Adrenal gland (tissue), 12 donors: Measurements from ENCODE around the gene GOLM1. TPM values are rescaled to one million over a fixed set of nuclear protein-coding genes. Genes with fewer than 3 reads are reported as not detected.

Experiments used
- DNase-seq, 7 donors: peaks; one replicate each; pipeline ENCODE4 v3.0.0-alpha.2; 2019 to 2020
- H3K27ac ChIP-seq, 5 donors: fragments of 200-600 bp; sonication (generic) in 4 of 5; 1 replicate in 3 of 5; 2 replicates in 2 of 5; pipeline versions ENCODE4 v1.5.1 to v1.8.0; 2016 to 2020; ENCODE audit warnings: mild to moderate bottlenecking in 1 of 5
- H3K27me3 ChIP-seq: fragments of 200-600 bp; 2 replicates; pipeline ENCODE4 v1.8.0; 2021
- H3K36me3 ChIP-seq, 2 donors: fragments of 200-600 bp; replicated peaks in 1 of 2; 1 replicate in 1 of 2; 2 replicates in 1 of 2; pipeline versions ENCODE4 v1.5.1 to v1.8.0; 2018 to 2022
- H3K4me1 ChIP-seq, 2 donors: fragments of 200-600 bp; replicated peaks in 1 of 2; 1 replicate in 1 of 2; 2 replicates in 1 of 2; pipeline versions ENCODE4 v1.5.1 to v1.8.0; 2018 to 2021
- H3K4me3 ChIP-seq, 4 donors: fragments of 200-600 bp; sonication (generic) in 3 of 4; one replicate each; pipeline ENCODE4 v1.5.1; 2016 to 2018
- H3K9me3 ChIP-seq, 3 donors: fragments of 200-600 bp; sonication (generic) in 1 of 3; replicated peaks in 1 of 3; 1 replicate in 2 of 3; 2 replicates in 1 of 3; pipeline versions ENCODE4 v1.5.1 to v1.8.0; 2016 to 2021
- CTCF ChIP-seq, 6 experiments: fragments of 450-650 bp in 4 of 6; fragments of 200-600 bp in 2 of 6; sonication (generic) in 1 of 6; IDR thresholded peaks; 1 replicate in 5 of 6; 2 replicates in 1 of 6; pipeline versions ENCODE4 v1.5.1 to v1.8.0; 2016 to 2021; ENCODE audit warnings: antibody characterized with exemption in 6 of 6, mild to moderate bottlenecking in 2 of 6, moderate library complexity in 1 of 6
- POLR2A ChIP-seq, 2 donors: fragments of 450-650 bp; IDR thresholded peaks; one replicate each; pipeline ENCODE4 v1.6.1; 2017; ENCODE audit warnings: antibody characterized with exemption in 2 of 2, mild to moderate bottlenecking in 2 of 2, moderate library complexity in 1 of 2
- WGBS, 4 donors: extraction: QIAGEN DNeasy Blood & Tissue Kit in 2 of 4; methylation state at CpG; one replicate each; pipeline versions ENCODE4 v1.1.5 to v1.1.7; 2013 to 2017; 5-methylcytosine and 5-hydroxymethylcytosine counted together
- intact Hi-C, 2 donors: fragments of 100-400 bp; cut with DNase I; formaldehyde crosslinking; loops; one replicate each; pipeline versions ENCODE4 v1.14.1 to v1.15.0; 2022 to 2023
- polyA plus RNA-seq, 3 donors: library from polyadenylated mRNA; stranded (reverse); fragments of 200-250 nt in 2 of 3; fragments of 350-450 nt in 1 of 3; fragmentation: Illumina TruSeq in 1 of 3; extraction: RNeasy Lipid Tissue Mini Kit (QIAGEN cat#74804) in 1 of 3; gene quantifications; one replicate each; pipeline ENCODE4 v1.2.3, GENCODE V29; 2013 to 2014
- small RNA-seq, 2 donors: library from RNA; depleted of rRNA; stranded (forward); fragments of <200 nt; gene quantifications; one replicate each; pipeline ENCODE3, GENCODE V24; 2016
- total RNA-seq, 9 donors: library from RNA; depleted of rRNA in 4 of 9; stranded (reverse); fragments of >200 nt in 4 of 9; fragments of 120-200 nt in 1 of 9; fragmentation: NEBNext Ultra II Directional in 1 of 9; extraction: Animal tissue kit (Norgen Biotek cat#: 25700) in 1 of 9; gene quantifications; one replicate each; pipeline versions ENCODE4 v1.1.0 to v1.2.4, GENCODE V29; 2013 to 2023
- donor health status: healthy with polysubstance abuse.
- donor health status: Bipolar disorder and iron deficiency.
- donor health status: DM: yes; HTN: yes; CAD: no.
- donor health status: DM: no; HTN: no; CAD: no.
- donor health status: DM: no; HTN: no; CAD: no.
- donor health status: DM: yes; HTN: yes; CAD: no.

GOLM1 gene
- total and polyA plus RNA-seq, 12 donors, result 84.6 to 745 (median 186) TPM

GRCh38 chr9:85987236-85987635, 112.1 kb downstream of the GOLM1 start:
- DNase-seq, result no peak
- no peak for TF ChIP-seq POLR2A (IDR thresholded peaks at IDR 0.05)
- TF ChIP-seq CTCF (IDR thresholded peaks at IDR 0.05), result no peak
- H3K9me3 ChIP-seq, result no peaks in the 10 kb centered on the region
- no peaks in the 10 kb centered on the region for H3K27me3 ChIP-seq
- intact Hi-C loops, result no loop called here
- H3K36me3 ChIP-seq, result no peaks in the 10 kb centered on the region
- H3K4me1 ChIP-seq, result no peaks in the 10 kb centered on the region
- WGBS, 4 donors, result 66 to 79% (median 73%) methylated on average over 3 of the region's 3 CpGs
- no peak overlapping the region for H3K27ac ChIP-seq
- H3K4me3 ChIP-seq, result no peak overlapping the region

GRCh38 chr9:85984457-85984856, 114.9 kb downstream of the GOLM1 start:
- H3K36me3 ChIP-seq, result peaks cover 0 to 15% of the 10 kb centered on the region in 2 donors
- intact Hi-C loops, result no loop called here
- H3K4me3 ChIP-seq, result no peak overlapping the region
- H3K27ac ChIP-seq, result no peak overlapping the region
- no peaks in the 10 kb centered on the region for H3K4me1 ChIP-seq
- DNase-seq, result no peak
- no peak for TF ChIP-seq POLR2A (IDR thresholded peaks at IDR 0.05)
- TF ChIP-seq CTCF (IDR thresholded peaks at IDR 0.05), result no peak
- H3K27me3 ChIP-seq, result no peaks in the 10 kb centered on the region
- 96 to 98% (median 98%) methylated on average over 2 of the region's 2 CpGs for WGBS, 4 donors
- H3K9me3 ChIP-seq, result no peaks in the 10 kb centered on the region

GRCh38 chr9:85981369-85981768, 118.0 kb downstream of the GOLM1 start:
- no peaks in the 10 kb centered on the region for H3K9me3 ChIP-seq
- 88 to 93% (median 92%) methylated on average over 3 of the region's 3 CpGs for WGBS, 4 donors
- no peak overlapping the region for H3K27ac ChIP-seq
- no peaks in the 10 kb centered on the region for H3K27me3 ChIP-seq
- no peak for TF ChIP-seq POLR2A (IDR thresholded peaks at IDR 0.05)
- TF ChIP-seq CTCF (IDR thresholded peaks at IDR 0.05), result no peak
- H3K4me3 ChIP-seq, result no peak overlapping the region
- no peak for DNase-seq
- no peaks in the 10 kb centered on the region for H3K4me1 ChIP-seq
- H3K36me3 ChIP-seq, result peaks cover 0 to 34% of the 10 kb centered on the region in 2 donors
- intact Hi-C loops, result no loop called here

- intact Hi-C loops, result no loop called here
- TF ChIP-seq CTCF (IDR thresholded peaks at IDR 0.05), result no peak
- no peak for TF ChIP-seq POLR2A (IDR thresholded peaks at IDR 0.05)
- Histone ChIP-seq H3K36me3 (peaks cover 0 to 49% of the 10 kb centered on the region in 2 donors), H3K4me1 (no peaks in the 10 kb centered on the region), H3K4me3 (no peak overlapping the region), H3K27ac (no peak overlapping the region), H3K27me3 (no peaks in the 10 kb centered on the region), H3K9me3 (no peaks in the 10 kb centered on the region)
- WGBS, 4 donors, result 83 to 92% (median 89%) methylated on average over 4 of the region's 4 CpGs
- DNase-seq, result no peak
Measured at GRCh38 chr9:85978496-85978895, 120.9 kb downstream of the GOLM1 start.

Small RNA genes within 50 kb of the gene (small RNA-seq; reads per million reads assigned to genes)
- 0 reads per million in 2 donors for gene AL161447.1

Other genes with a start within 250 kb of the GOLM1 start
- 10 to 100 TPM; 15.3 to 44.6 (median 23.9) TPM for gene NAA35, start 158.4 kb downstream of the GOLM1 start, total RNA-seq
- 10 to 100 TPM in 1 of 3 donors, 1 to 10 TPM in 2; 8.4 to 33.4 (median 9.8) TPM for gene NAA35, start 158.4 kb downstream of the GOLM1 start, polyA plus RNA-seq
- under 1 TPM in 5 of 9 donors, not detected in 4; 0.14 to 0.94 (median 0.65) TPM for gene C9orf153, start 160.1 kb upstream of the GOLM1 start, total RNA-seq
- gene C9orf153, start 160.1 kb upstream of the GOLM1 start, polyA plus RNA-seq, result under 1 TPM in 2 of 3 donors, not detected in 1; 0.31 to 0.37 TPM
- gene ISCA1, start 183.0 kb upstream of the GOLM1 start, total RNA-seq, result 10 to 100 TPM; 42.8 to 82.0 (median 52.9) TPM
- gene ISCA1, start 183.0 kb upstream of the GOLM1 start, polyA plus RNA-seq, result 100 to 1,000 TPM in 1 of 3 donors, 10 to 100 TPM in 2; 16.3 to 128 (median 27.4) TPM